ENCODE results near the gene SERTAD3. TPM values are rescaled to one million over a fixed set of nuclear protein-coding genes. Genes with fewer than 3 reads are reported as not detected.

Gene SERTAD3
- total and polyA plus RNA-seq, 10 of the 15 experiments (the other 5 are each of a cell fraction or from before 2014, with no cell fraction given), result 4.2 to 22.4 (median 13.7) TPM

DNA sequence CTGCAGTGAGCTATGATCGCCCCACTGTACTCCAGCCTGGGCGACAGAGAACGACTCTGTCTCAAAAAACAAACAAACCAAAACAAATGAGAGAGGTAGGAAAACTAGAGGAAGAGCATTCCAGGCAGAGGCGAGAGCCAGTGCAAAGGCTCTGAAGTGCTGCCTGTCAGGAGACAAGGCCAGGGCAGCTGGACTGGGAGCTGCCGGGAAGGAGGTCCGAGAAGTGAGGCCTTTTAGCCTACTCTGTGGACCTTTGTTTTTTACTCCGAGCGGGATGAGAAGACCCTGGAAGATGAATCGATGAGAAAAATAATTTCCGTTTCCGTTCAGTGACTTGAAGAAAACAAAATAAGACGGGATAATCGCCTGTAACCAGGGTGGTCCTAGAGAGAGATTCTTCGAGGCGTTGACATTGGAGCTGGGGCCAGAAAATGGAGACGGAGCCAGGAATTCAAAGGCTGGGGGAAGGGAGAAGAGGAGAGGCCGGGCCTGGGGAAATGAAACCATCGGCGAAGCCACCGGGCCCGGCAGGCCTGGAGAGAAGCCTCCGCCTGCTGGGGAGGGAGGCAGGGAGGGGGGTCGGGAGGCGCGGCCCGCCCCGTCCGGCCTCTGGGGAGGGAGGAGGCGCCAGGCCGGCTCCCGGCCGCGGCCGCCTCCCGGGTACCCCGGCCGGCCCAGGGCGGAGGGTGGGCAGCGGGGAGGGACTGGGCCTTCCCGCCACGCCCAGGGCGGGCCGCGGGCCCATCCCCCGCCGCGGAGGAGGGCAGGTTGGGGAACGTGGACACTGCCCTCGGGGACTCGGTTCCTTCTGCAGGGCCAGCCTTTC is 10.5 kb downstream of the SERTAD3 start (continued):
- TF ChIP-seq, protein P1, sequence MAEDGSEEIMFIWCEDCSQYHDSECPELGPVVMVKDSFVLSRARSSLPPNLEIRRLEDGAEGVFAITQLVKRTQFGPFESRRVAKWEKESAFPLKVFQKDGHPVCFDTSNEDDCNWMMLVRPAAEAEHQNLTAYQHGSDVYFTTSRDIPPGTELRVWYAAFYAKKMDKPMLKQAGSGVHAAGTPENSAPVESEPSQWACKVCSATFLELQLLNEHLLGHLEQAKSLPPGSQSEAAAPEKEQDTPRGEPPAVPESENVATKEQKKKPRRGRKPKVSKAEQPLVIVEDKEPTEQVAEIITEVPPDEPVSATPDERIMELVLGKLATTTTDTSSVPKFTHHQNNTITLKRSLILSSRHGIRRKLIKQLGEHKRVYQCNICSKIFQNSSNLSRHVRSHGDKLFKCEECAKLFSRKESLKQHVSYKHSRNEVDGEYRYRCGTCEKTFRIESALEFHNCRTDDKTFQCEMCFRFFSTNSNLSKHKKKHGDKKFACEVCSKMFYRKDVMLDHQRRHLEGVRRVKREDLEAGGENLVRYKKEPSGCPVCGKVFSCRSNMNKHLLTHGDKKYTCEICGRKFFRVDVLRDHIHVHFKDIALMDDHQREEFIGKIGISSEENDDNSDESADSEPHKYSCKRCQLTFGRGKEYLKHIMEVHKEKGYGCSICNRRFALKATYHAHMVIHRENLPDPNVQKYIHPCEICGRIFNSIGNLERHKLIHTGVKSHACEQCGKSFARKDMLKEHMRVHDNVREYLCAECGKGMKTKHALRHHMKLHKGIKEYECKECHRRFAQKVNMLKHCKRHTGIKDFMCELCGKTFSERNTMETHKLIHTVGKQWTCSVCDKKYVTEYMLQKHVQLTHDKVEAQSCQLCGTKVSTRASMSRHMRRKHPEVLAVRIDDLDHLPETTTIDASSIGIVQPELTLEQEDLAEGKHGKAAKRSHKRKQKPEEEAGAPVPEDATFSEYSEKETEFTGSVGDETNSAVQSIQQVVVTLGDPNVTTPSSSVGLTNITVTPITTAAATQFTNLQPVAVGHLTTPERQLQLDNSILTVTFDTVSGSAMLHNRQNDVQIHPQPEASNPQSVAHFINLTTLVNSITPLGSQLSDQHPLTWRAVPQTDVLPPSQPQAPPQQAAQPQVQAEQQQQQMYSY (CRISPR knock-in tag; IDR thresholded peaks at IDR 0.05), result no peak
- TF ChIP-seq, protein P2, sequence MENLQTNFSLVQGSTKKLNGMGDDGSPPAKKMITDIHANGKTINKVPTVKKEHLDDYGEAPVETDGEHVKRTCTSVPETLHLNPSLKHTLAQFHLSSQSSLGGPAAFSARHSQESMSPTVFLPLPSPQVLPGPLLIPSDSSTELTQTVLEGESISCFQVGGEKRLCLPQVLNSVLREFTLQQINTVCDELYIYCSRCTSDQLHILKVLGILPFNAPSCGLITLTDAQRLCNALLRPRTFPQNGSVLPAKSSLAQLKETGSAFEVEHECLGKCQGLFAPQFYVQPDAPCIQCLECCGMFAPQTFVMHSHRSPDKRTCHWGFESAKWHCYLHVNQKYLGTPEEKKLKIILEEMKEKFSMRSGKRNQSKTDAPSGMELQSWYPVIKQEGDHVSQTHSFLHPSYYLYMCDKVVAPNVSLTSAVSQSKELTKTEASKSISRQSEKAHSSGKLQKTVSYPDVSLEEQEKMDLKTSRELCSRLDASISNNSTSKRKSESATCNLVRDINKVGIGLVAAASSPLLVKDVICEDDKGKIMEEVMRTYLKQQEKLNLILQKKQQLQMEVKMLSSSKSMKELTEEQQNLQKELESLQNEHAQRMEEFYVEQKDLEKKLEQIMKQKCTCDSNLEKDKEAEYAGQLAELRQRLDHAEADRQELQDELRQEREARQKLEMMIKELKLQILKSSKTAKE (IDR thresholded peaks at IDR 0.05; ENCODE audit: low read depth, poor library complexity, severe bottlenecking), result no peak
- TF ChIP-seq WRNIP1 (IDR thresholded peaks at IDR 0.05; ENCODE audit: borderline replicate concordance, low read depth, low read length) (no peak), DPF2 (IDR thresholded peaks at IDR 0.05) (peak; percentile 67), MTA2 (IDR thresholded peaks at IDR 0.05; ENCODE audit: low read depth) (0 out of 2 replicates have a peak, but pooled peaks have one; percentile 29), RB1 (IDR thresholded peaks at IDR 0.05; ENCODE audit: borderline replicate concordance) (no peak; the same call in 1 of the 2 replicates), CREM (IDR thresholded peaks at IDR 0.05; ENCODE audit: low read depth) (no peak), SMC3 (IDR thresholded peaks at IDR 0.05; ENCODE audit: borderline replicate concordance, low read length) (no peak), MYC (IDR thresholded peaks at IDR 0.05; ENCODE audit: insufficient read depth, insufficient read length, insufficient replicate concordance, low read length, severe bottlenecking) (no peak), CHD2 (IDR thresholded peaks at IDR 0.05; ENCODE audit: borderline replicate concordance, low read depth, low read length) (0 out of 2 replicates have a peak, but pooled peaks have one; percentile 39), SUZ12 (IDR thresholded peaks at IDR 0.05; ENCODE audit: unreplicated experiment) (no peak), EGR1 (IDR thresholded peaks at IDR 0.05; ENCODE audit: borderline replicate concordance in 1 of 2, low read depth in 2 of 2, low read length in 2 of 2) (peak in 1 of 2 experiments; percentile 26; a peak in 1 of 3 replicates), NR2F1 (conservative IDR thresholded peaks at IDR 0.05) (0 out of 2 replicates have a peak, but pooled peaks have one; percentile 11), ETV6 (conservative IDR thresholded peaks at IDR 0.05 in 1 of 2, IDR thresholded peaks at IDR 0.05 in 1 of 2; ENCODE audit: borderline replicate concordance in 1 of 2, low read depth in 1 of 2) (no peak), BCL11A (IDR thresholded peaks at IDR 0.05; ENCODE audit: low read depth, low read length) (no peak), NFXL1 (IDR thresholded peaks at IDR 0.05; ENCODE audit: borderline replicate concordance) (no peak), TCF12 (IDR thresholded peaks at IDR 0.05; ENCODE audit: low read depth, low read length) (0 out of 2 replicates have a peak, but pooled peaks have one; percentile 7), NRF1 (conservative IDR thresholded peaks at IDR 0.05; ENCODE audit: low read depth, low read length) (no peak), KDM1A (IDR thresholded peaks at IDR 0.05; ENCODE audit: borderline replicate concordance) (no peak)
- TF ChIP-seq, protein P3, sequence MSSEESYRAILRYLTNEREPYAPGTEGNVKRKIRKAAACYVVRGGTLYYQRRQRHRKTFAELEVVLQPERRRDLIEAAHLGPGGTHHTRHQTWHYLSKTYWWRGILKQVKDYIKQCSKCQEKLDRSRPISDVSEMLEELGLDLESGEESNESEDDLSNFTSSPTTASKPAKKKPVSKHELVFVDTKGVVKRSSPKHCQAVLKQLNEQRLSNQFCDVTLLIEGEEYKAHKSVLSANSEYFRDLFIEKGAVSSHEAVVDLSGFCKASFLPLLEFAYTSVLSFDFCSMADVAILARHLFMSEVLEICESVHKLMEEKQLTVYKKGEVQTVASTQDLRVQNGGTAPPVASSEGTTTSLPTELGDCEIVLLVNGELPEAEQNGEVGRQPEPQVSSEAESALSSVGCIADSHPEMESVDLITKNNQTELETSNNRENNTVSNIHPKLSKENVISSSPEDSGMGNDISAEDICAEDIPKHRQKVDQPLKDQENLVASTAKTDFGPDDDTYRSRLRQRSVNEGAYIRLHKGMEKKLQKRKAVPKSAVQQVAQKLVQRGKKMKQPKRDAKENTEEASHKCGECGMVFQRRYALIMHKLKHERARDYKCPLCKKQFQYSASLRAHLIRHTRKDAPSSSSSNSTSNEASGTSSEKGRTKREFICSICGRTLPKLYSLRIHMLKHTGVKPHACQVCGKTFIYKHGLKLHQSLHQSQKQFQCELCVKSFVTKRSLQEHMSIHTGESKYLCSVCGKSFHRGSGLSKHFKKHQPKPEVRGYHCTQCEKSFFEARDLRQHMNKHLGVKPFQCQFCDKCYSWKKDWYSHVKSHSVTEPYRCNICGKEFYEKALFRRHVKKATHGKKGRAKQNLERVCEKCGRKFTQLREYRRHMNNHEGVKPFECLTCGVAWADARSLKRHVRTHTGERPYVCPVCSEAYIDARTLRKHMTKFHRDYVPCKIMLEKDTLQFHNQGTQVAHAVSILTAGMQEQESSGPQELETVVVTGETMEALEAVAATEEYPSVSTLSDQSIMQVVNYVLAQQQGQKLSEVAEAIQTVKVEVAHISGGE (CRISPR knock-in tag; IDR thresholded peaks at IDR 0.05), result no peak

Data from GM12878 (cell line).